ENCODE measurements around the gene REG1B. TPM values are rescaled to one million over a fixed set of nuclear protein-coding genes. Genes with fewer than 3 reads are reported as not detected.

The REG1B gene
- total and polyA plus RNA-seq, 2 of the 4 experiments (the other 2 are of a cell fraction) = not detected

GRCh38 chr2:79125721-79125985 is 37.9 kb upstream of the REG1B start:
- H3K18ac ChIP-seq (ENCODE audit: low read depth, low read length) = no peak overlapping the region
- no peak overlapping the region for H2BK5ac ChIP-seq (ENCODE audit: low read depth, low read length, poor library complexity, severe bottlenecking)
- in situ Hi-C loops (cut with MboI; ENCODE audit: low sequenced_read_pairs) = no loop called here
- H3K4me2 ChIP-seq (ENCODE audit: low read depth, low read length) = no peak overlapping the region
- H3K9me3 ChIP-seq (ENCODE audit: control insufficient read depth, insufficient read depth, low read length) = peaks cover 7% of the 10 kb centered on the region
- DNase-seq (no peak), ATAC-seq (ENCODE audit: low read depth) (no peak)
- H3K4me1 ChIP-seq (ENCODE audit: control insufficient read depth, insufficient read depth, low read length) = no peaks in the 10 kb centered on the region
- no peak overlapping the region for H3K9ac ChIP-seq (ENCODE audit: low read depth, low read length)
- no peak overlapping the region for H2BK15ac ChIP-seq (ENCODE audit: low read depth, low read length)
- WGBS, 2 experiments (ENCODE audit: extremely low coverage in 2 of 2, insufficient read length in 1 of 2) = no CpG with 5 or more reads among the region's 3 CpGs
- H3K79me1 ChIP-seq (ENCODE audit: low read depth in 1 of 2, low read length in 2 of 2) = no peaks in the 10 kb centered on the region
- intact Hi-C loops (cut with micrococcal nuclease) = no loop called here
- no peak overlapping the region for H2AK5ac ChIP-seq (ENCODE audit: low read depth, low read length)
- H4K8ac ChIP-seq (ENCODE audit: low read depth in 2 of 2, low read length in 2 of 2) = no peak overlapping the region
- dilution Hi-C loops (cut with HindIII; ENCODE audit: low sequenced_read_pairs, unreplicated experiment) = no loop called here
- no peak overlapping the region for H3K4ac ChIP-seq (ENCODE audit: low read depth, low read length)
- CTCF ChIA-PET = no interaction called here
- H3K14ac ChIP-seq (replicated peaks; ENCODE audit: low read depth, low read length) = no peak overlapping the region
- POLR2A ChIA-PET (ENCODE audit: unreplicated experiment) = no interaction called here
- H2AFZ ChIP-seq (replicated peaks; ENCODE audit: low read length, poor library complexity) = no peak overlapping the region
- H3K23ac ChIP-seq (ENCODE audit: low read depth, low read length) = no peak overlapping the region
- H2BK120ac ChIP-seq (ENCODE audit: low read depth, low read length) = no peak overlapping the region
- H3K27me3 ChIP-seq (ENCODE audit: control insufficient read depth, insufficient read depth, low read length) = no peaks in the 10 kb centered on the region
- H3K36me3 ChIP-seq (ENCODE audit: control insufficient read depth, insufficient read depth, low read length) = no peaks in the 10 kb centered on the region
- H3K9me1 ChIP-seq (ENCODE audit: insufficient read depth, low read length) = no peaks in the 10 kb centered on the region
- no peak overlapping the region for H4K91ac ChIP-seq (ENCODE audit: insufficient read depth, low read depth, low read length)
- H3K27ac ChIP-seq (ENCODE audit: insufficient read depth, low read length) = no peak overlapping the region
- H3K56ac ChIP-seq (ENCODE audit: extremely low read depth, insufficient read depth, low read length) = no peak overlapping the region
- H3K4me3 ChIP-seq (ENCODE audit: insufficient read depth, low read depth, low read length) = no peak overlapping the region
- H4K5ac ChIP-seq (ENCODE audit: low read depth, low read length) = no peak overlapping the region
- no TSS peak for BruUV-seq (replicated peaks)
- no peak overlapping the region for H2BK20ac ChIP-seq (ENCODE audit: low read depth, low read length)
- TF ChIP-seq BHLHE40 (IDR thresholded peaks at IDR 0.05; ENCODE audit: low read depth, low read length) (no peak), ELK1 (IDR thresholded peaks at IDR 0.05; ENCODE audit: borderline replicate concordance, low read depth, low read length) (no peak), MAZ (IDR thresholded peaks at IDR 0.05; ENCODE audit: borderline replicate concordance, low read depth, low read length) (no peak)
- no peak overlapping the region for H2AK9ac ChIP-seq (replicated peaks; ENCODE audit: low read depth, low read length, poor library complexity)
- no peaks in the 10 kb centered on the region for H4K20me1 ChIP-seq (ENCODE audit: insufficient read depth, low read length)
